Dermis blood vessel endothelial cell (primary cell): ENCODE results near the gene CHAC1. TPM values are rescaled to one million over a fixed set of nuclear protein-coding genes. Genes with fewer than 3 reads are reported as not detected.
A peak's percentile ranks its signal among the peaks of the same experiment; 100 is the strongest.
"Not testable (repeated sequence)": the region's sequence is repeated elsewhere in the genome, so short reads cannot be mapped to it uniquely, and the experiment has no call there.

Experiments used
- DNase-seq: peaks from one replicate; pipeline ENCODE4 v3.0.0; 2010
- total RNA-seq: library from RNA; depleted of rRNA; stranded (reverse); fragments of >200 nt; gene quantifications from 2 replicates; pipeline ENCODE4 v1.2.3, GENCODE V29; 2014

CHAC1 gene
- total RNA-seq, 1 donor from 2014 or later, result 2.2 TPM

- no peak for DNase-seq
Observed at GRCh38 chr15:40958723-40959122, 5.5 kb downstream of the CHAC1 start.

GRCh38 chr15:40959331-40960141 lies 6.3 kb downstream of the CHAC1 start:
- no peak for DNase-seq

- DNase-seq, result no peak
Observed at GRCh38 chr15:40960151-40960885, 7.0 kb downstream of the CHAC1 start.

- DNase-seq, result no peak
Observed at GRCh38 chr15:40960925-40961324, 7.7 kb downstream of the CHAC1 start.

- DNase-seq, result not testable (repeated sequence)
Observed at GRCh38 chr15:40961740-40962139, 8.5 kb downstream of the CHAC1 start.

- not testable (repeated sequence) for DNase-seq
Observed at GRCh38 chr15:40962317-40962716, 9.0 kb downstream of the CHAC1 start.

- no peak for DNase-seq
Observed at GRCh38 chr15:40963201-40963600, 9.9 kb downstream of the CHAC1 start.

- no peak for DNase-seq
Observed at GRCh38 chr15:40964006-40964405, 10.7 kb downstream of the CHAC1 start.

- DNase-seq, result no peak
Observed at GRCh38 chr15:40964634-40965033, 11.4 kb downstream of the CHAC1 start.

- DNase-seq, result no peak
Observed at GRCh38 chr15:40968290-40969085, 15.2 kb downstream of the CHAC1 start.

- DNase-seq, result no peak
Observed at GRCh38 chr15:40969363-40969762, 16.1 kb downstream of the CHAC1 start.

- no peak for DNase-seq
Observed at GRCh38 chr15:40974879-40975278, 21.6 kb downstream of the CHAC1 start.

- DNase-seq, result no peak
Observed at GRCh38 chr15:40976819-40977218, 23.5 kb downstream of the CHAC1 start.

- DNase-seq, result no peak
Observed at GRCh38 chr15:40978141-40978540, 24.9 kb downstream of the CHAC1 start.

GRCh38 chr15:40978562-40978961 lies 25.3 kb downstream of the CHAC1 start:
- DNase-seq, result no peak

GRCh38 chr15:40981186-40981585 lies 27.9 kb downstream of the CHAC1 start:
- peak; percentile 48 for DNase-seq

- peak; percentile 95 for DNase-seq
Observed at GRCh38 chr15:40982855-40983254, 29.6 kb downstream of the CHAC1 start.

- no peak for DNase-seq
Observed at GRCh38 chr15:40984406-40984805, 31.1 kb downstream of the CHAC1 start.

- DNase-seq, result peak; percentile 30
Observed at GRCh38 chr15:40984964-40985363, 31.7 kb downstream of the CHAC1 start.

GRCh38 chr15:40985541-40986330 lies 32.5 kb downstream of the CHAC1 start:
- DNase-seq, result no peak

- DNase-seq, result no peak
Observed at GRCh38 chr15:40986820-40987219, 33.5 kb downstream of the CHAC1 start.

GRCh38 chr15:40988156-40988555 lies 34.9 kb downstream of the CHAC1 start:
- DNase-seq, result no peak
